HG03558 (cell line): Measurements from ENCODE around the gene NPC2.

Experiments used
- ATAC-seq: cut with Tn5 transposase; IDR thresholded peaks from one replicate; pipeline ENCODE4 v1.9.1; 2021; ENCODE audit warnings: moderate number of reproducible peaks; ENCODE audit not compliant: unreplicated experiment; ENCODE audit errors: extremely low read depth

Gene NPC2

DNA sequence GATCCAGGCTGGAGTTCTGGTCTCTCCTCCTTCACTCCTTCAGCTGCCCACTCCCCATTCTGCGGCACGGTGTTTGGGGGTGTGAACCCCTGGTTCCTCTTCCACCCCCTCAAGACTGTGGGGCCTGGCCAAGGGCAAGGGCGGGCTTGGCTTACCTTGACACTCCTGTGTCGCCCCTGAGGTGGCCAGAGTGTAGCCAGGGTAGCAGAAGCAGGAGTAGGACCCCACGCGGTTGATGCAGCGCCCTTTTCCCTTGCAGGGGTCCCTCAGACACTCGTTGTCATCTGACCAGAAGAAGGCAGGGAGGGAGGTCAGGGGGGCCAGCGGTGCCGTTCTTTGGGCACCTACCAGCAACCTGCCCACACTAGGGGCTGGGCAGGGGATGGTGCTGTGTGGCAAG lies 28.7 kb upstream of the NPC2 start:
- no peak for ATAC-seq

GRCh38 chr14:74519316-74520074 lies 26.4 kb upstream of the NPC2 start:
- no peak for ATAC-seq

- ATAC-seq: no peak
These were observed 25.1 kb upstream of the NPC2 start for GRCh38 chr14:74518221-74518620.

DNA sequence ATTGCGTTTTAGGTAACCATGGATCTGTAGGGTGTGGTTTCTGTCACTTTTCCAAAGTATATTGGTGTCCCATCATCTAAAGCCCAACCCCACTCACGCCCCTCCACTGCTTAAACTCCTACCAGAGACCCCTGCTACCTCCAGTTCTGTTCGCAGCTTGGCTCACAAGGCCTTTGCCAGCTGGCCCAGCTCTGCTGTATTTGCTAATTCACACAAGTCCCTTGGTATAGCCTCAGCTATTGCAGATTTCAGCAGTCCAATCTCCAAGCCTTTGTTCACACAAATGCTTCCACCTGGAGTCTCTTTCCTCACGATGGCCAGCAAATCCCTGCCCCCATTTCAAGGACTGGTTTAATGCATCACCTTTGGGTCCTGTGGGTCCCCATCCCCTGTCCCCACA lies 24.6 kb upstream of the NPC2 start:
- ATAC-seq: no peak

- no peak for ATAC-seq
These were observed 23.5 kb upstream of the NPC2 start for GRCh38 chr14:74516451-74517160.

DNA sequence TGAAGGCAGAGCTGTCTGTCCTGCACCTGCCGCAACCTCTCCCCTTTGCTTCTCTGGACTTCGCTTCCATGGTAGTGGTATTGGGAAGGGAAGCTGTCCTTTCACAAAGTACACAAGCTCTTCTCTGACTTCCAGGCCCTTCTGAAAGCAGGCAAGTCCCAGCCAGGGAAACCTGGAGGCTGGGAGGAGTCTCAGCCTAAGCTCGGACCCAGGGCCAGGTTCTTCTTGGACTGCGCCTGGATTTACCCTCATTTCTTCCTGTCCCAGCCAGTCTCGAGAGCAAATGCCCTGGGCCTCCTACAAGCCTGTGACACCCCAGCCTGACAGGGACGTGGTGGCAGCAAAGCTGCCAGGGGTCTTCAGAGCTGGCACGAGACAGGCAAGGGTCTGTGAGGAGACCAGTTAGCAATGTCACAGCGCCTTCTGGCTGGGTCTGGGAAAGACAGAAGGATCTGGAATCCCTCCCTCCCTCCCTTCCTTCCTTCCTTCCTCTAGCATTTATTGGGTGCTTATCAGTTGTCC lies 22.8 kb upstream of the NPC2 start:
- no peak for ATAC-seq

DNA sequence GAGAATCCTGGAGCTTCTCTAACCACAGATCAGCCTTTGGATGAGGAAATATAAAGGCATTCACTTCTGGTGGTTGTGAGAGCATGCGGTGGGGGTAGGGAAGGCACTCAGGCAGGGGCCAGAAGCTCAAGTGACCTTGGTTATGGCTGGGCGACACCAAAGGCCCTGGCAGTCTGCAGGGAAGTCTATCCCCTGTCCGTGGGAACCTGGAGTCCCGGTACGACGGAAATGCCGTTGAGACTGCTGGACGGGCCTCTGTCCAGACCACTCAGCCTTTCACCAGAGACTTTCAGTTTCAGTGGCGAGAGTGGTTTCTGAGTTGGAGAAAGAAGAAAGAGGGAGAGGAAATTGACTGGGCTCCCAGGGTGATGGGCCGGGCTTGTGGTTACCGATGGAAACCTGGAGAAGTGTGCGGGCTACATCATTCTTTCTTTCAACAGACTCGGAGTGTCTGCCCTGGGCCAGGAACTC lies 21.4 kb upstream of the NPC2 start:
- no peak for ATAC-seq

- ATAC-seq: no peak
These were observed 19.1 kb upstream of the NPC2 start for GRCh38 chr14:74511966-74512830.

GRCh38 chr14:74510959-74511409 lies 17.9 kb upstream of the NPC2 start:
- no peak for ATAC-seq

- ATAC-seq: no peak
These were observed 17.3 kb upstream of the NPC2 start for GRCh38 chr14:74510223-74510931.

DNA sequence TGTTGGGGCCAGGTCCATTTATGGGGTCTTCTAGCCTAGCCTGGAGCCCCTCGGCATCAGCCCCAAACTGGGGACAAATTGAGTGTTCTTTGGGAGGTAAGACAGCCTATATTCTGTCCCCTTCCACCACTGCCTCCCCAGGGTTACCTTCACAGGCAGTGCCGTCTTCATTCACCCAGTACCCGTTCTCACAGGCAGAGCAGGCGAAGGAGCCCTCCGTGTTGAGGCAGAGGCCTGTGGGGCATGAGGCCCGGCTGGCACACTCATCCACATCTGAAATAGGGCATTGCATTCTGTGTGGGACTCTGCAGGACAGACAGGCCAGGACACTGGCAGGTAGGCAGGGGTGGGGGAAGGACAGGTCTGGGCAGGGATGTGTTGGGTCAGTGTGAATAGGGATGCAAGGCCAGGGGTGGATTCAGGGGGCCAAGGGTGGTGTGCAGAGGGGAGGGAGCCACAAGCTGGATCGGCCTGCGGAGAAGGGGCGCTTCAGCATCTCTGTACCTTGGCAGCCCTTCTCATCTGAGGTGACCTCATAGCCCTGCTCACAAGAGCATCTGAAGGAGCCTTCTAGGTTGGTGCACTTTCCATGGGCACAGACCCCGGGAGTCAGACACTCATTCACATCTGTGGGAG lies 16.6 kb upstream of the NPC2 start:
- ATAC-seq: no peak

DNA sequence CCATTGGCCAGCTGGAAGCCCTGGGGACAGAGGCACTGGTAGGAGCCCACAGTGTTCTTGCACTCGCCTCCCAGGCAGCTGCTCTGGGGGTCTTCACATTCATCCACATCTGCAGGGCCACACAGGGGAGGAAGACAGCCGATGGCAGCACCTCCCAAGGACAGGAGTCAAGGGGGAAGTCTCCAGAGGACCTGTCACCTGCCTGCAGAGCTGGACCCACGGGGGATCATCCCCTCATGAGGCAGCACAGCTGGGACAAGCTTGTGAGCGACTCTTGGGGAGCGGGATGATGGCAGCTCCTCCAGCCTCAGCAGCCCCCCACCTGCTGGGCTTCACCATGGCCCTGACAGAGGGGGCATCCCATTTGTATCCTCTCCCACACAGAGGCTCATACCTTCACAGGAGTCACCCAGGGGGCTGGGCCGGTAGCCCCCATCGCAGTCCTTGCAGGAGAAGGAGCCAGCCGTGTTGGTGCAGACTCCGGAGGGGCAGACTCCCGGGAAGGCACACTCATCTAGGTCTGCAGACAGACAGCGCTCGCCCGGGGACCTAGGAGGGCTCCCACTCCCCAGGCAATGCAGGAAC lies 15.8 kb upstream of the NPC2 start:
- ATAC-seq: no peak

DNA sequence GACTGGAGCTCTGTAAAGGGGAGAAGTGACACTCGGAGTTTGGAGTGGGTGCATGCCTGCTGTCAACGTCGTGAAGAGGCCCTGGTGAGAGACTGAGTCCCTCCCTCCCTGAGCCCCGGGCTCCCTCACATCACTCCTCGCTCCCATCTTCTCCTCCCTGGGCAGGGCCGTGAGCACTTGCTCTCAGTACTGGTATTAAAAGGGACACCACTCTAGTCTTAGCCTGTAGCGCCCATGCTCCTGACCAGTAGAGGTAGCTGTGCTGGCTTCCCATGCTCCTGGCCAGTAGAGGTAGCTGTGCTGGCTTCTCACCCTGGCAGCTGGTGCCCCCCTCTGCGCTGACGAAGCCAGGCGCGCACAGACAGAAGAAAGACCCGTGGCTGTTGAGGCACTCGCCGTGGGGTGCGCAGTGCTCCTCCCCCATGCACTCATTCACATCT lies 15.2 kb upstream of the NPC2 start:
- no peak for ATAC-seq

- no peak for ATAC-seq
These were observed 14.7 kb upstream of the NPC2 start for GRCh38 chr14:74507840-74508239.

- ATAC-seq: no peak
These were observed 14.0 kb upstream of the NPC2 start for GRCh38 chr14:74507085-74507484.

- no peak for ATAC-seq
These were observed 13.3 kb upstream of the NPC2 start for GRCh38 chr14:74506411-74506851.

DNA sequence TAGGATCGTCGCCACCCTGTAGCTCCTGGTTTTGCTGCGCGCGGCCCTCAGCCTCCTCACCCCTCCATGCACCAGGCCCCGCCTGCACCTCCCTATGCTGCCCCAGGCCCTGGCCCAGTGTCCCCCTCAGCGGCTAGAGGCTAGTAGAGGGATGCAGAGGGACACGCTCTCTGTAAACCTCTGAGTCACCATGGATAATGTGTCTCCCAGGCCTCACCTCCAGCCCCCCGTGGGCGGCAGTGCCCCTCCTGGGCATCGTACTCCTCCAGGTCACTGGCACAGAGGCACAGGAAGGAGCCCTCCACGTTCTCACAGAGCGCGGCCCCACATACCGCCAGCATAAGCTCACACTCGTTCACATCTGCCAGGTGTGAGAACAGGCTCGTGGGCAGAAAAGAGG lies 12.7 kb upstream of the NPC2 start:
- ATAC-seq: no peak

GRCh38 chr14:74504874-74505720 lies 12.0 kb upstream of the NPC2 start:
- ATAC-seq: no peak
